Left ventricle myocardium inferior (tissue), 1 donor: ENCODE data around the gene LOXHD1. TPM values are rescaled to one million over a fixed set of nuclear protein-coding genes. Genes with fewer than 3 reads are reported as not detected.

Source experiments
- DNase-seq: peaks from one replicate; pipeline ENCODE4 v3.0.0-alpha.2; 2020
- H3K27ac ChIP-seq: fragments of 200-600 bp; replicated peaks from 2 replicates; pipeline ENCODE4 v1.8.0; 2021
- H3K27me3 ChIP-seq: fragments of 200-600 bp; 2 replicates; pipeline ENCODE4 v1.8.0; 2021; ENCODE audit warnings: low read depth
- H3K36me3 ChIP-seq: fragments of 200-600 bp; 2 replicates; pipeline ENCODE4 v1.8.0; 2021
- H3K4me1 ChIP-seq: fragments of 200-600 bp; 2 replicates; pipeline ENCODE4 v1.8.0; 2021
- H3K4me3 ChIP-seq: fragments of 200-600 bp; 2 replicates; pipeline ENCODE4 v1.8.0; 2021; ENCODE audit warnings: mild to moderate bottlenecking, moderate library complexity
- H3K9me3 ChIP-seq: fragments of 200-600 bp; replicated peaks from 2 replicates; pipeline ENCODE4 v1.8.0; 2021
- intact Hi-C: fragments of 100-400 bp; cut with micrococcal nuclease; formaldehyde crosslinking; loops from one replicate; pipeline ENCODE4 v1.11.0; 2022
- total RNA-seq: library from RNA; stranded (reverse); fragmentation: NEBNext Ultra II Directional; extraction: Animal tissue kit (Norgen Biotek cat#: 25700); gene quantifications from one replicate; pipeline ENCODE4 v1.2.1, GENCODE V29; 2021
- TF ChIP-seq, protein P1 (sequence below): fragments of 200-600 bp; IDR thresholded peaks from 2 replicates; pipeline ENCODE4 v1.8.0; 2021; ENCODE audit warnings: antibody characterized with exemption, mild to moderate bottlenecking, borderline replicate concordance
- donor health status: DM: no; HTN: yes; CAD: no; lungs with severe emphysema.

LOXHD1 gene
- total RNA-seq, 1 donor from 2014 or later, result 0.49 TPM

DNA sequence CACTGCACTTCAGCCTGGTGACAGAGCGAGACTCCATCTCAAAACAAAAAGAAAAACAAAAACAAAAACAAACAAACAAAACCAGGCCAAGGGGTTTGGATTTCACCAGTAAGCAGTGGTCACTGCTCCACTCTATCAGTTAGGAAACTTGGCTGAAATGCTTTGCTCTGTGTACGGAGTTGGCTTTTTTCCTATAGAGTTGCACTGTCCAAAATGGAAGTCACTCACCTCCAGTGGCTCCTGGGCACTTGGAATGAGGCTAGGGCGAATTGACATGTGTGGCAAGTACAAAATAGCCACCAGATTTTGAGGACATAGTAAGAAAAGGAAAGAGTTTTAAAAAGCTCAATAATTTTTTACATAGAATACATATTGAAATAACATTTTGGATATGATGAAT lies 228.7 kb downstream of the LOXHD1 start:
- Histone ChIP-seq H3K4me3 (no peak overlapping the region), H3K4me1 (peaks cover 5% of the 10 kb centered on the region), H3K27me3 (no peaks in the 10 kb centered on the region), H3K9me3 (no peaks in the 10 kb centered on the region), H3K36me3 (no peaks in the 10 kb centered on the region), H3K27ac (no peak overlapping the region)
- intact Hi-C loops, result no loop called here
- TF ChIP-seq, protein P1, sequence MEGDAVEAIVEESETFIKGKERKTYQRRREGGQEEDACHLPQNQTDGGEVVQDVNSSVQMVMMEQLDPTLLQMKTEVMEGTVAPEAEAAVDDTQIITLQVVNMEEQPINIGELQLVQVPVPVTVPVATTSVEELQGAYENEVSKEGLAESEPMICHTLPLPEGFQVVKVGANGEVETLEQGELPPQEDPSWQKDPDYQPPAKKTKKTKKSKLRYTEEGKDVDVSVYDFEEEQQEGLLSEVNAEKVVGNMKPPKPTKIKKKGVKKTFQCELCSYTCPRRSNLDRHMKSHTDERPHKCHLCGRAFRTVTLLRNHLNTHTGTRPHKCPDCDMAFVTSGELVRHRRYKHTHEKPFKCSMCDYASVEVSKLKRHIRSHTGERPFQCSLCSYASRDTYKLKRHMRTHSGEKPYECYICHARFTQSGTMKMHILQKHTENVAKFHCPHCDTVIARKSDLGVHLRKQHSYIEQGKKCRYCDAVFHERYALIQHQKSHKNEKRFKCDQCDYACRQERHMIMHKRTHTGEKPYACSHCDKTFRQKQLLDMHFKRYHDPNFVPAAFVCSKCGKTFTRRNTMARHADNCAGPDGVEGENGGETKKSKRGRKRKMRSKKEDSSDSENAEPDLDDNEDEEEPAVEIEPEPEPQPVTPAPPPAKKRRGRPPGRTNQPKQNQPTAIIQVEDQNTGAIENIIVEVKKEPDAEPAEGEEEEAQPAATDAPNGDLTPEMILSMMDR, result no peak
- no peak for DNase-seq

DNA sequence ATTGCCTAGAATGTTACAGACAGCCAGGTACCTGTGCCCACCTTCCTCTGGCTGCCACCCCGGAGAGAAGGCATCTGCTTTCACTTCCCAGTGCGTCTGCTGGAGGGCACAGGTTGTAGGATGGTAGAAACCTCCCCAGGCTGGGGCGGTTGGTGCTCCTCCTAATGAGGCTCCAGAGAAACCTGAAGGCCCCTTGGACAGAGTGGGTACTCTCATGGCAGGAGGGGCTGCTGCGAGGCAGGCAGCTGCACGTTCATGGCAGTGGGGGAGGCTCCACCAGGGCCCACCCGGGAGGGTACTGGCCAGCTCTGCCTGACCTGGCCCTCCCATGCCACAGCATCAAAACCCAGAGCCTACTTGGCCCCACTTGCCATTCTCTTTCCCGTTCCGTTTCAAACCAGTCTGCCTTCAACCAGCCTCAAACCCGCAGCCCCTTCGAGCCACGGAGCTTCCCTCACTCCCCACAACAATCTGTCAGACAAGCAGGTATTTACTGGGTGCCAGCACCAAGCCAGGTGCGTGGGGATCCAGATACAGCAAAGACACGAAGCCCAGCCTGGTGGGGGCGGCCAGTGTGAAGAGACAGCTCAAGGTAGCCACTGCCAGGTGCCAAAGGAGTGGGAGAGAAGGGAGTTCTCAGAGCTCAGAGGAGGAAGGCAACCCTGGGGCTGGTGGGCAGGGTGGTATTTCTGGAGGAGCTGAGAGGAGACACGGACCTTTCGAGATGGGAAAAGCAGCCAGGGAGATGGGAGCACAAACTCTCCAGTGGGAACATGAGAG lies 229.6 kb downstream of the LOXHD1 start:
- Histone ChIP-seq H3K36me3 (no peaks in the 10 kb centered on the region), H3K4me1 (peaks cover 8% of the 10 kb centered on the region), H3K9me3 (no peaks in the 10 kb centered on the region), H3K27me3 (no peaks in the 10 kb centered on the region), H3K4me3 (no peak overlapping the region), H3K27ac (no peak overlapping the region)
- intact Hi-C loops, result no loop called here
- DNase-seq, result no peak
- TF ChIP-seq, protein P1, result no peak

Other genes starting within 250 kb of the LOXHD1 start
- gene ST8SIA5, start 99.8 kb upstream of the LOXHD1 start, total RNA-seq, result 6.2 TPM